ENCODE results near the gene ANKRD13A.

DNA sequence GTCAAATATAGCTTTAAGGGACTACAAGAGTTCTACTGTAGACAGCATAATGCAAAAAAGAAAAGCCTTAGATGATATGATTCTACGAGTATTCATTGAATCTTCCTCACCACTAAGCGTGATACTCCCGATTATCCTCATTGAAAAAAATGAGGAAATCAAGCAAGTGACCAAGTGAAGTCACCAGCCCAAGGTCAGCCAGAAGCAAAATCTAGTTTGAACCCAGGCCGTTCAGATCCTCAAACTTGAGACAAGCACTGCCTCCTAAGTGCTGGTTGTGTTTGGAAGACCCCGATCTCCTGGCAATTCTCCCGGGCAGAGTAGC is 3.9 kb upstream of the ANKRD13A start:
- TF ChIP-seq POLR2AphosphoS5 (IDR thresholded peaks at IDR 0.05; ENCODE audit: borderline replicate concordance, low read depth, low read length) (no peak), EZH2 (IDR thresholded peaks at IDR 0.05) (no peak)

Data from SK-N-MC (cell line).